MM.1S (cell line): ENCODE data around the gene TAC3.
"Not testable (repeated sequence)": the region's sequence is repeated elsewhere in the genome, so short reads cannot be mapped to it uniquely, and the experiment has no call there.

Experiments
- DNase-seq: peaks from one replicate; pipeline ENCODE4 v3.0.0-alpha.2; 2015
- H2AFZ ChIP-seq: fragments of 300-600 bp; sonication (generic); 2 replicates; pipeline ENCODE4 v1.6.0; 2016; ENCODE audit warnings: antibody characterized with exemption, low read length
- H3F3A ChIP-seq: fragments of 300-600 bp; sonication (generic); 2 replicates; pipeline ENCODE4 v1.6.1; 2016; ENCODE audit warnings: mild to moderate bottlenecking, antibody characterized with exemption, low read length, moderate library complexity, mixed read lengths; ENCODE audit not compliant: insufficient read depth
- H3K27ac ChIP-seq: fragments of 300-600 bp; sonication (generic); 2 replicates; pipeline ENCODE4 v1.5.1; 2016; ENCODE audit warnings: mild to moderate bottlenecking, low read length
- H3K27me3 ChIP-seq: fragments of 300-600 bp; sonication (generic); replicated peaks from 2 replicates; pipeline ENCODE4 v1.6.0; 2016; ENCODE audit warnings: low read length; ENCODE audit not compliant: insufficient read depth
- H3K36me3 ChIP-seq: fragments of 300-600 bp; sonication (generic); replicated peaks from 2 replicates; pipeline ENCODE4 v1.6.1; 2016; ENCODE audit warnings: mild to moderate bottlenecking, low read length, mixed read lengths; ENCODE audit not compliant: insufficient read depth
- H3K4me1 ChIP-seq: fragments of 300-600 bp; sonication (generic); 2 replicates; pipeline ENCODE4 v1.6.1; 2016; ENCODE audit warnings: low read length, mixed read lengths
- H3K4me2 ChIP-seq: fragments of 300-600 bp; sonication (generic); 2 replicates; pipeline ENCODE4 v1.6.0; 2016; ENCODE audit warnings: low read depth, low read length
- H3K4me3 ChIP-seq: fragments of 300-600 bp; sonication (generic); 2 replicates; pipeline ENCODE4 v1.5.1; 2016; ENCODE audit warnings: low read length, mixed read lengths
- H3K79me2 ChIP-seq: fragments of 300-600 bp; sonication (generic); 2 replicates; pipeline ENCODE4 v1.6.1; 2016; ENCODE audit warnings: mixed run types, low read length, mixed read lengths
- H3K9ac ChIP-seq: fragments of 300-600 bp; sonication (generic); 2 replicates; pipeline ENCODE4 v1.6.1; 2016; ENCODE audit warnings: low read length, mixed read lengths
- H3K9me2 ChIP-seq: fragments of 300-600 bp; sonication (generic); replicated peaks from 2 replicates; pipeline ENCODE4 v1.6.1; 2016; ENCODE audit warnings: mild to moderate bottlenecking, low read length, mixed read lengths; ENCODE audit not compliant: insufficient read depth
- H3K9me3 ChIP-seq: fragments of 300-600 bp; sonication (generic); replicated peaks from 2 replicates; pipeline ENCODE4 v1.6.1; 2016; ENCODE audit warnings: mild to moderate bottlenecking, low read length, mixed read lengths; ENCODE audit not compliant: insufficient read depth
- H4K20me1 ChIP-seq: fragments of 300-600 bp; sonication (generic); 2 replicates; pipeline ENCODE4 v1.6.1; 2016; ENCODE audit warnings: mild to moderate bottlenecking, low read length, moderate library complexity, mixed read lengths; ENCODE audit not compliant: insufficient read depth
- CTCF ChIP-seq: fragments of 300-600 bp; sonication (generic); IDR thresholded peaks from 2 replicates; pipeline ENCODE4 v1.5.1; 2016; ENCODE audit warnings: antibody characterized with exemption, low read length, mixed read lengths
- EZH2 ChIP-seq: fragments of 300-600 bp; sonication (generic); optimal IDR thresholded peaks from 2 replicates; pipeline ENCODE3; 2017; ENCODE audit warnings: low read depth, mild to moderate bottlenecking, antibody characterized with exemption, low read length, mixed read lengths
- EZH2phosphoT487 ChIP-seq: fragments of 300-600 bp; sonication (generic); IDR thresholded peaks from 2 replicates; pipeline ENCODE4 v1.6.1; 2018; ENCODE audit warnings: antibody characterized with exemption, low read length

TAC3 gene

GRCh38 chr12:57027011-57027804 is 10.9 kb upstream of the TAC3 start:
- Histone ChIP-seq H4K20me1 (no peaks in the 10 kb centered on the region), H3K9ac (no peak overlapping the region), H3K27me3 (no peaks in the 10 kb centered on the region), H3K4me2 (no peak overlapping the region), H3K36me3 (no peaks in the 10 kb centered on the region), H2AFZ (no peak overlapping the region), H3K4me1 (no peaks in the 10 kb centered on the region), H3K9me3 (no peaks in the 10 kb centered on the region), H3K9me2 (no peaks in the 10 kb centered on the region), H3F3A (no peaks in the 10 kb centered on the region), H3K27ac (no peak overlapping the region), H3K79me2 (no peaks in the 10 kb centered on the region), H3K4me3 (no peak overlapping the region)
- DNase-seq, result no peak
- no peak for TF ChIP-seq CTCF
- no peak for TF ChIP-seq EZH2phosphoT487
- no peak for TF ChIP-seq EZH2

- no peaks in the 10 kb centered on the region for H3K9me3 ChIP-seq
- H3K4me1 ChIP-seq, result no peaks in the 10 kb centered on the region
- no peaks in the 10 kb centered on the region for H3K9me2 ChIP-seq
- H3K36me3 ChIP-seq, result no peaks in the 10 kb centered on the region
- H2AFZ ChIP-seq, result no peak overlapping the region
- TF ChIP-seq EZH2phosphoT487, result no peak
- no peak for TF ChIP-seq CTCF
- TF ChIP-seq EZH2, result no peak
- H3K9ac ChIP-seq, result no peak overlapping the region
- H3K27me3 ChIP-seq, result no peaks in the 10 kb centered on the region
- H3K79me2 ChIP-seq, result no peaks in the 10 kb centered on the region
- no peaks in the 10 kb centered on the region for H4K20me1 ChIP-seq
- no peak overlapping the region for H3K4me3 ChIP-seq
- no peaks in the 10 kb centered on the region for H3F3A ChIP-seq
- DNase-seq, result no peak
- H3K4me2 ChIP-seq, result no peak overlapping the region
- no peak overlapping the region for H3K27ac ChIP-seq
These were observed 8.9 kb upstream of the TAC3 start for GRCh38 chr12:57025196-57025595.

- H3K4me2 ChIP-seq, H4K20me1 ChIP-seq, DNase-seq, H3F3A ChIP-seq, H3K36me3 ChIP-seq, H3K27ac ChIP-seq, H3K9me2 ChIP-seq, H2AFZ ChIP-seq, H3K9me3 ChIP-seq, H3K9ac ChIP-seq, H3K4me1 ChIP-seq, H3K27me3 ChIP-seq, H3K4me3 ChIP-seq, H3K79me2 ChIP-seq: not testable (repeated sequence)
These were observed 6.0 kb upstream of the TAC3 start for GRCh38 chr12:57022324-57022723.

GRCh38 chr12:57019983-57020719 is 3.8 kb upstream of the TAC3 start:
- H3F3A ChIP-seq, result no peaks in the 10 kb centered on the region
- no peaks in the 10 kb centered on the region for H3K9me2 ChIP-seq
- TF ChIP-seq EZH2phosphoT487, result no peak
- no peak for TF ChIP-seq CTCF
- TF ChIP-seq EZH2, result no peak
- no peaks in the 10 kb centered on the region for H3K36me3 ChIP-seq
- no peak overlapping the region for H3K4me2 ChIP-seq
- no peak for DNase-seq
- no peaks in the 10 kb centered on the region for H3K9me3 ChIP-seq
- no peak overlapping the region for H2AFZ ChIP-seq
- H3K27ac ChIP-seq, result no peak overlapping the region
- H4K20me1 ChIP-seq, result no peaks in the 10 kb centered on the region
- no peaks in the 10 kb centered on the region for H3K79me2 ChIP-seq
- no peaks in the 10 kb centered on the region for H3K27me3 ChIP-seq
- H3K9ac ChIP-seq, result no peak overlapping the region
- no peaks in the 10 kb centered on the region for H3K4me1 ChIP-seq
- H3K4me3 ChIP-seq, result no peak overlapping the region
